Measurements from ENCODE around the gene ABCB9.

Gene ABCB9

GRCh38 chr12:122996188-122996601, 29.9 kb upstream of the ABCB9 start:
- FAIRE-seq (no peak), DNase-seq (ENCODE audit: insufficient read length, low spot score) (no peak)
- TF ChIP-seq TAF1 (IDR thresholded peaks at IDR 0.05; ENCODE audit: low read depth, low read length), result no peak
- TF ChIP-seq POLR2A (IDR thresholded peaks at IDR 0.05; ENCODE audit: low read depth, low read length), result no peak
- TF ChIP-seq POU2F2 (IDR thresholded peaks at IDR 0.05; ENCODE audit: low read depth, low read length), result no peak
- no peak for TF ChIP-seq POLR2AphosphoS5 (IDR thresholded peaks at IDR 0.05; ENCODE audit: low read depth, low read length)
- no peak for TF ChIP-seq SPI1 (IDR thresholded peaks at IDR 0.05; ENCODE audit: low read depth, low read length)
- TF ChIP-seq PAX5 (IDR thresholded peaks at IDR 0.05; ENCODE audit: insufficient read depth, low read length, severe bottlenecking), result no peak

- FAIRE-seq (no peak), DNase-seq (ENCODE audit: insufficient read length, low spot score) (no peak)
- TF ChIP-seq POLR2A (IDR thresholded peaks at IDR 0.05; ENCODE audit: low read depth, low read length) (no peak), POLR2AphosphoS5 (IDR thresholded peaks at IDR 0.05; ENCODE audit: low read depth, low read length) (no peak), TAF1 (IDR thresholded peaks at IDR 0.05; ENCODE audit: low read depth, low read length) (no peak), PAX5 (IDR thresholded peaks at IDR 0.05; ENCODE audit: insufficient read depth, low read length, severe bottlenecking) (no peak), SPI1 (IDR thresholded peaks at IDR 0.05; ENCODE audit: low read depth, low read length) (no peak), POU2F2 (IDR thresholded peaks at IDR 0.05; ENCODE audit: low read depth, low read length) (no peak)
Measured at GRCh38 chr12:122995503-122996187, 29.4 kb upstream of the ABCB9 start.

- no peak for FAIRE-seq
- TF ChIP-seq TAF1 (IDR thresholded peaks at IDR 0.05; ENCODE audit: low read depth, low read length), result no peak
- no peak for TF ChIP-seq POLR2A (IDR thresholded peaks at IDR 0.05; ENCODE audit: low read depth, low read length)
- TF ChIP-seq PAX5 (IDR thresholded peaks at IDR 0.05; ENCODE audit: insufficient read depth, low read length, severe bottlenecking), result no peak
- no peak for TF ChIP-seq POLR2AphosphoS5 (IDR thresholded peaks at IDR 0.05; ENCODE audit: low read depth, low read length)
- DNase-seq (ENCODE audit: insufficient read length, low spot score), result no peak
Measured at GRCh38 chr12:122994781-122995502, 28.7 kb upstream of the ABCB9 start.

GRCh38 chr12:122994140-122994675, 27.9 kb upstream of the ABCB9 start:
- FAIRE-seq, result no peak
- no peak for TF ChIP-seq POLR2A (IDR thresholded peaks at IDR 0.05; ENCODE audit: low read depth, low read length)
- no peak for TF ChIP-seq PAX5 (IDR thresholded peaks at IDR 0.05; ENCODE audit: insufficient read depth, low read length, severe bottlenecking)
- no peak for TF ChIP-seq POU2F2 (IDR thresholded peaks at IDR 0.05; ENCODE audit: low read depth, low read length)
- TF ChIP-seq POLR2AphosphoS5 (IDR thresholded peaks at IDR 0.05; ENCODE audit: low read depth, low read length), result no peak
- TF ChIP-seq SPI1 (IDR thresholded peaks at IDR 0.05; ENCODE audit: low read depth, low read length), result no peak
- no peak for TF ChIP-seq TAF1 (IDR thresholded peaks at IDR 0.05; ENCODE audit: low read depth, low read length)
- no peak for DNase-seq (ENCODE audit: insufficient read length, low spot score)

- TF ChIP-seq POLR2A (IDR thresholded peaks at IDR 0.05; ENCODE audit: low read depth, low read length) (no peak), POLR2AphosphoS5 (IDR thresholded peaks at IDR 0.05; ENCODE audit: low read depth, low read length) (no peak), SPI1 (IDR thresholded peaks at IDR 0.05; ENCODE audit: low read depth, low read length) (no peak), PAX5 (IDR thresholded peaks at IDR 0.05; ENCODE audit: insufficient read depth, low read length, severe bottlenecking) (no peak), POU2F2 (IDR thresholded peaks at IDR 0.05; ENCODE audit: low read depth, low read length) (no peak), TAF1 (IDR thresholded peaks at IDR 0.05; ENCODE audit: low read depth, low read length) (no peak)
- DNase-seq (ENCODE audit: insufficient read length, low spot score) (no peak), FAIRE-seq (no peak)
Measured at GRCh38 chr12:122992386-122992785, 26.1 kb upstream of the ABCB9 start.

- no peak for DNase-seq (ENCODE audit: insufficient read length, low spot score)
- TF ChIP-seq POLR2A (IDR thresholded peaks at IDR 0.05; ENCODE audit: low read depth, low read length), result no peak
- TF ChIP-seq SPI1 (IDR thresholded peaks at IDR 0.05; ENCODE audit: low read depth, low read length), result no peak
- TF ChIP-seq POU2F2 (IDR thresholded peaks at IDR 0.05; ENCODE audit: low read depth, low read length), result no peak
- TF ChIP-seq POLR2AphosphoS5 (IDR thresholded peaks at IDR 0.05; ENCODE audit: low read depth, low read length), result no peak
- TF ChIP-seq PAX5 (IDR thresholded peaks at IDR 0.05; ENCODE audit: insufficient read depth, low read length, severe bottlenecking), result no peak
- TF ChIP-seq TAF1 (IDR thresholded peaks at IDR 0.05; ENCODE audit: low read depth, low read length), result no peak
- no peak for FAIRE-seq
Measured at GRCh38 chr12:122991623-122992275, 25.5 kb upstream of the ABCB9 start.

GRCh38 chr12:122990961-122991622, 24.8 kb upstream of the ABCB9 start:
- DNase-seq (ENCODE audit: insufficient read length, low spot score) (no peak), FAIRE-seq (no peak)
- TF ChIP-seq POU2F2 (IDR thresholded peaks at IDR 0.05; ENCODE audit: low read depth, low read length), result no peak
- TF ChIP-seq POLR2A (IDR thresholded peaks at IDR 0.05; ENCODE audit: low read depth, low read length), result no peak
- no peak for TF ChIP-seq POLR2AphosphoS5 (IDR thresholded peaks at IDR 0.05; ENCODE audit: low read depth, low read length)
- TF ChIP-seq SPI1 (IDR thresholded peaks at IDR 0.05; ENCODE audit: low read depth, low read length), result no peak
- TF ChIP-seq TAF1 (IDR thresholded peaks at IDR 0.05; ENCODE audit: low read depth, low read length), result no peak
- no peak for TF ChIP-seq PAX5 (IDR thresholded peaks at IDR 0.05; ENCODE audit: insufficient read depth, low read length, severe bottlenecking)

- DNase-seq (ENCODE audit: insufficient read length, low spot score), result no peak
- TF ChIP-seq POLR2A (IDR thresholded peaks at IDR 0.05; ENCODE audit: low read depth, low read length) (no peak), POU2F2 (IDR thresholded peaks at IDR 0.05; ENCODE audit: low read depth, low read length) (no peak), TAF1 (IDR thresholded peaks at IDR 0.05; ENCODE audit: low read depth, low read length) (no peak)
Measured at GRCh38 chr12:122990561-122990960, 24.3 kb upstream of the ABCB9 start.

More at GRCh38 chr12:122990561-122990960, 24.3 kb upstream of the ABCB9 start:
- FAIRE-seq, result no peak

Data from GM12891 (cell line).